ENCODE measurements around the gene DRP2. TPM values are rescaled to one million over a fixed set of nuclear protein-coding genes. Genes with fewer than 3 reads are reported as not detected.

DRP2 gene
- total RNA-seq: 0.22 TPM in 1 of 2 replicates, not detected in the other

GRCh38 chrX:101219116-101219863, at the start of gene DRP2:
Gene DRP2, plus strand, starts transcription at chrX:101219786. Its CDS starts 11,862 bp downstream, at chrX:101231648.
- DNase-seq (ENCODE audit: low read depth in 2 of 2): peak; percentile 12 to 63

GRCh38 chrX:101171883-101172400, 47.6 kb upstream of the DRP2 start:
- peak in 1 of 2 donors; percentile 24 for DNase-seq (ENCODE audit: low read depth in 2 of 2)

GRCh38 chrX:101176439-101176838, 43.1 kb upstream of the DRP2 start:
- DNase-seq (ENCODE audit: low read depth in 2 of 2): no peak

- peak; percentile 61 to 86 for DNase-seq (ENCODE audit: low read depth in 2 of 2)
Observed at GRCh38 chrX:101184876-101185275, 34.7 kb upstream of the DRP2 start.

GRCh38 chrX:101187961-101188360, 31.6 kb upstream of the DRP2 start:
- peak; percentile 14 to 16 for DNase-seq (ENCODE audit: low read depth in 2 of 2)

GRCh38 chrX:101190736-101191135, 28.9 kb upstream of the DRP2 start:
- no peak for DNase-seq (ENCODE audit: low read depth in 2 of 2)

- peak; percentile 2 to 12 for DNase-seq (ENCODE audit: low read depth in 2 of 2)
Observed at GRCh38 chrX:101191217-101191750, 28.3 kb upstream of the DRP2 start.

GRCh38 chrX:101195442-101196173, 24.0 kb upstream of the DRP2 start:
- DNase-seq (ENCODE audit: low read depth in 2 of 2): no peak

- DNase-seq (ENCODE audit: low read depth in 2 of 2): no peak
Observed at GRCh38 chrX:101203761-101204351, 15.7 kb upstream of the DRP2 start.

GRCh38 chrX:101206471-101206870, 13.1 kb upstream of the DRP2 start:
- peak; percentile 59 to 66 for DNase-seq (ENCODE audit: low read depth in 2 of 2)

- DNase-seq (ENCODE audit: low read depth in 2 of 2): no peak
Observed at GRCh38 chrX:101208152-101208905, 11.3 kb upstream of the DRP2 start.

GRCh38 chrX:101210630-101211029, 9.0 kb upstream of the DRP2 start:
- DNase-seq (ENCODE audit: low read depth in 2 of 2): no peak

GRCh38 chrX:101217689-101218088, 1.9 kb upstream of the DRP2 start:
- DNase-seq (ENCODE audit: low read depth in 2 of 2): no peak

GRCh38 chrX:101219864-101220346, 319 bp downstream of the DRP2 start:
- peak; percentile 13 to 31 for DNase-seq (ENCODE audit: low read depth in 2 of 2)

GRCh38 chrX:101220662-101221260, 1.2 kb downstream of the DRP2 start:
- DNase-seq (ENCODE audit: low read depth in 2 of 2): no peak

- no peak for DNase-seq (ENCODE audit: low read depth in 2 of 2)
Observed at GRCh38 chrX:101223226-101223625, 3.6 kb downstream of the DRP2 start.

- DNase-seq (ENCODE audit: low read depth in 2 of 2): peak in 1 of 2 donors; percentile 3
Observed at GRCh38 chrX:101229170-101229569, 9.6 kb downstream of the DRP2 start.

- peak in 1 of 2 donors; percentile 47 for DNase-seq (ENCODE audit: low read depth in 2 of 2)
Observed at GRCh38 chrX:101230636-101231035, 11.1 kb downstream of the DRP2 start.

- DNase-seq (ENCODE audit: low read depth in 2 of 2): no peak
Observed at GRCh38 chrX:101231080-101231479, 11.5 kb downstream of the DRP2 start.

GRCh38 chrX:101232316-101232715, 12.7 kb downstream of the DRP2 start:
- DNase-seq (ENCODE audit: low read depth in 2 of 2): no peak

- DNase-seq (ENCODE audit: low read depth in 2 of 2): no peak
Observed at GRCh38 chrX:101237041-101237440, 17.5 kb downstream of the DRP2 start.
